Prostate gland (tissue), 2 donors: ENCODE results near the gene EGF.

Experiments
- CTCF ChIP-seq, 4 experiments: fragments of 200-600 bp in 2 of 4; fragments of 450-650 bp in 2 of 4; sonication (generic) in 2 of 4; IDR thresholded peaks; 1 replicate in 3 of 4; 2 replicates in 1 of 4; pipeline ENCODE4 v1.5.1; 2016 to 2019; ENCODE audit warnings: antibody characterized with exemption in 4 of 4, mild to moderate bottlenecking in 2 of 4, moderate library complexity in 2 of 4
- POLR2A ChIP-seq: fragments of 450-650 bp; IDR thresholded peaks from one replicate; pipeline ENCODE4 v1.6.1; 2016; ENCODE audit warnings: antibody characterized with exemption, mild to moderate bottlenecking

- no peak for TF ChIP-seq CTCF (IDR thresholded peaks at IDR 0.05)
- no peak for TF ChIP-seq POLR2A
Observed at GRCh38 chr4:109915385-109916026, 2.8 kb downstream of the EGF start.
